ENCODE data around the gene ZNF260. TPM values are rescaled to one million over a fixed set of nuclear protein-coding genes. Genes with fewer than 3 reads are reported as not detected.
A peak's percentile ranks its signal among the peaks of the same experiment; 100 is the strongest.
"Not testable (repeated sequence)": the region's sequence is repeated elsewhere in the genome, so short reads cannot be mapped to it uniquely, and the experiment has no call there.

Gene ZNF260
- total RNA-seq, 2 experiments from 2014 or later: 10.6 to 13.7 TPM

DNA sequence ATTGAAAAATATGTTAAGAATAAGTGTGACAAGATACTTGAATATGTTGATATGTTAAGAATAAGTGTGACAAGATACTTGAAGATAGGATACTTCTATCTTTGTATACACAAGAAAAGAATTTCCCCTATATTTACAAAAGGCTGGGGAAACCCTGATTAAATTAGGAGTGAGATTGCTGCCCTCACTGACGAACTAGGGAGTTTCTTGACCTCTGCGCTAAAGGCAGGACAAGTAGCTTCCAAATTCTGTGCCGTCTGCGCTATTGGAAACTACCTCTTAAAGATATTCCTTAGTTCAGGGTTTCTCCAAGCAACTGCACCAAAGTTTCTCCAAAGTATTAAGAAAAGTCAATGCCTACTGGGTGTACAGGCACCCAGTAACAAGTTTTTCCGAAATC lies 730 bp downstream of the ZNF260 start:
- ChIA-PET CTCF (interaction anchor here (1.4 kb wide), 1 partner anchor 38 kb away, joined by 3 read pairs; the partner anchor contains the start of gene ZNF566), POLR2A (no interaction called here)
- Mint-ChIP-seq H3K36me3 (ENCODE audit: low read depth) (peaks cover 60% of the 10 kb centered on the region), H3K9me3 (peaks cover 46% of the 10 kb centered on the region), H3K4me3 (peak overlapping the region; percentile 98), H3K4me1 (peaks cover 23% of the 10 kb centered on the region), H3K27ac (peak overlapping the region; percentile 98), H3K27me3 (no peaks in the 10 kb centered on the region)
- DNase-seq: no peak

GRCh38 chr19:36526581-36526980 lies 1.5 kb downstream of the ZNF260 start:
- peak overlapping the region; percentile 7 for H3K27ac Mint-ChIP-seq
- no peaks in the 10 kb centered on the region for H3K27me3 Mint-ChIP-seq
- peak overlapping the region; percentile 51 for H3K4me3 Mint-ChIP-seq
- DNase-seq: no peak
- ChIA-PET POLR2A (no interaction called here), CTCF (no interaction called here)
- peaks cover 46% of the 10 kb centered on the region for H3K9me3 Mint-ChIP-seq
- peaks cover 23% of the 10 kb centered on the region for H3K4me1 Mint-ChIP-seq
- peaks cover 62% of the 10 kb centered on the region for H3K36me3 Mint-ChIP-seq (ENCODE audit: low read depth)

DNA sequence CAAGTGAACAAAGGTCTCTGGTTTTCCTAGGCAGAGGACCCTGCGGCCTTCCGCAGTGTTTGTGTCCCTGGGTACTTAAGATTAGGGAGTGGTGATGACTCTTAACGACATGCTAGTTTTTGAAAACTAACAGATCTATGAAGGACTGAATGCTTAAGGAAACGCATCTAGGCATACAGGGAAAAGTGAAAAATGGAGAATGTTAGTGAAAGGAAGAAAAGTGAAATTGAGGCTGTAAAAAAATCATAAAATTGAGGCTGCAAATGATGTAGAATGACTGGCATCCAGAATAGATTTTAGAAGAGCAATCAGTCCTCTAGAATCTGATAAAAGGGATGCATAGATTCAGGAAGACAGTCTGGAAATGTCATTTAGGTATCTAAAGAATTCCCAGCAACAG lies 3.5 kb downstream of the ZNF260 start:
- H3K27ac Mint-ChIP-seq: no peak overlapping the region
- peaks cover 69% of the 10 kb centered on the region for H3K36me3 Mint-ChIP-seq (ENCODE audit: low read depth)
- DNase-seq: no peak
- ChIA-PET POLR2A (no interaction called here), CTCF (no interaction called here)
- no peak overlapping the region for H3K4me3 Mint-ChIP-seq
- H3K27me3 Mint-ChIP-seq: no peaks in the 10 kb centered on the region
- peaks cover 23% of the 10 kb centered on the region for H3K4me1 Mint-ChIP-seq
- peaks cover 38% of the 10 kb centered on the region for H3K9me3 Mint-ChIP-seq

- DNase-seq: no peak
- Mint-ChIP-seq H3K27ac (no peak overlapping the region), H3K4me1 (no peaks in the 10 kb centered on the region), H3K4me3 (no peak overlapping the region), H3K36me3 (ENCODE audit: low read depth) (peaks cover 57% of the 10 kb centered on the region), H3K9me3 (peaks cover 60% of the 10 kb centered on the region), H3K27me3 (no peaks in the 10 kb centered on the region)
- ChIA-PET CTCF (no interaction called here), POLR2A (no interaction called here)
Measured at GRCh38 chr19:36514012-36514612, 14.0 kb downstream of the ZNF260 start.

- POLR2A ChIA-PET: no interaction called here
Measured at GRCh38 chr19:36508325-36508724, 19.7 kb downstream of the ZNF260 start.

DNA sequence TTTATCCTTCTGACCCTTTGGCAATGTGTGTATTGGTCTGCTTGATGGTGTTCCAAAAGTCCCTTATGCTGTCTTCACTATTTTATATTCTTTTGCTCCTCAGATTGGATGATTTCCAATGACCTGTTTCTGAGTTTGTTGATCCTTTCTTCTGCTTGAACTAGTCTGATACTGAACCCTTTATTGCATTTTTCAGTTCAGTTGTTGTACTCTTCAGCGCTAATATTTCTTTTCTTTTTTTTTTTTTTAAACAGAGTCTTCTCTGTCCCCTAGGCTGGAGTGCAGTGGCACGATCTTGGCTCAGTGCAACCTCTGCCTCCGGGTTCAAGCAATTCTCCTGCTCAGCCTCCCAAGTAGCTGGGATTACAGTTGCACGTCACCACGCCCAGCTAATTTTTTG lies 26.1 kb downstream of the ZNF260 start:
- POLR2A ChIA-PET: no interaction called here
- Mint-ChIP-seq H3K9me3 (peaks cover 44% of the 10 kb centered on the region), H3K27ac (no peak overlapping the region), H3K4me3 (no peak overlapping the region), H3K36me3 (ENCODE audit: low read depth) (no peaks in the 10 kb centered on the region), H3K4me1 (no peaks in the 10 kb centered on the region), H3K27me3 (no peaks in the 10 kb centered on the region)
- CTCF ChIA-PET: no interaction called here
- DNase-seq: no peak

More at GRCh38 chr19:36508325-36508724, 19.7 kb downstream of the ZNF260 start:
- CTCF ChIA-PET: no interaction called here
- H3K27ac Mint-ChIP-seq: no peak overlapping the region
- peaks cover 6% of the 10 kb centered on the region for H3K36me3 Mint-ChIP-seq (ENCODE audit: low read depth)
- H3K4me1 Mint-ChIP-seq: no peaks in the 10 kb centered on the region
- DNase-seq: no peak
- H3K4me3 Mint-ChIP-seq: no peak overlapping the region
- H3K9me3 Mint-ChIP-seq: peaks cover 32% of the 10 kb centered on the region
- no peaks in the 10 kb centered on the region for H3K27me3 Mint-ChIP-seq

GRCh38 chr19:36497001-36497400 lies 31.1 kb downstream of the ZNF260 start:
- POLR2A ChIA-PET: interaction anchor here (0.6 kb wide), 1 partner anchor 587 kb away, joined by 5 read pairs; no protein-coding TSS in a partner anchor
- H3K27me3 Mint-ChIP-seq: no peaks in the 10 kb centered on the region
- H3K4me1 Mint-ChIP-seq: no peaks in the 10 kb centered on the region
- H3K4me3 Mint-ChIP-seq: no peak overlapping the region
- CTCF ChIA-PET: interaction anchor here (0.6 to 1.0 kb wide), 2 partner anchors 13 to 477 kb away, joined by 3 to 4 read pairs; no protein-coding TSS in a partner anchor
- no peaks in the 10 kb centered on the region for H3K36me3 Mint-ChIP-seq (ENCODE audit: low read depth)
- H3K27ac Mint-ChIP-seq: no peak overlapping the region
- H3K9me3 Mint-ChIP-seq: peaks cover 40% of the 10 kb centered on the region
- DNase-seq: no peak

GRCh38 chr19:36492689-36493453 lies 35.2 kb downstream of the ZNF260 start:
- H3K36me3 Mint-ChIP-seq (ENCODE audit: low read depth); H3K27ac Mint-ChIP-seq; H3K27me3 Mint-ChIP-seq; POLR2A ChIA-PET; H3K4me3 Mint-ChIP-seq: not testable (repeated sequence)
- H3K4me1 Mint-ChIP-seq: peaks cover 20% of the 10 kb centered on the region
- peak; percentile 28 for DNase-seq
- CTCF ChIA-PET: interaction anchor here (0.6 to 1.2 kb wide), 3 partner anchors 202 to 278 kb away, joined by 3 to 4 read pairs (median 3); partner anchors contain the start of gene ZNF146
- peaks cover 28% of the 10 kb centered on the region for H3K9me3 Mint-ChIP-seq

DNA sequence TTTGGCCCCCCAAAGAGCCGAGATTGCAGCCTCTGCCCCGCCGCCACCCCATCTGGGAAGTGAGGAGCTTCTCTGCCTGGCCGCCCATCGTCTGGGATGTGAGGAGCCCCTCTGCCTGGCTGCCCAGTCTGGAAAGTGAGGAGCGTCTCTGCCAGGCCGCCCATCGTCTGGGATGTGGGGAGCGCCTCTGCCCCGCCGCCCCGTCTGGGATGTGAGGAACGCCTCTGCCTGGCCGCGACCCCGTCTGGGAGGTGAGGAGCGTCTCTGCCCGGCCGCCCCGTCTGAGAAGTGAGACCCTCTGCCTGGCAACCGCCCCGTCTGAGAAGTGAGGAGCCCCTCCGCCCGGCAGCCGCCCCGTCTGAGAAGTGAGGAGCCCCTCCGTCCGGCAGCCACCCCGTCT lies 37.2 kb downstream of the ZNF260 start:
- H3K27ac Mint-ChIP-seq, H3K27me3 Mint-ChIP-seq, CTCF ChIA-PET, DNase-seq, POLR2A ChIA-PET: not testable (repeated sequence)
- Mint-ChIP-seq H3K4me3 (peak overlapping the region; percentile 93), H3K36me3 (ENCODE audit: low read depth) (peaks cover 19% of the 10 kb centered on the region), H3K9me3 (peaks cover 22% of the 10 kb centered on the region), H3K4me1 (peaks cover 24% of the 10 kb centered on the region)

GRCh38 chr19:36489920-36490415 lies 38.1 kb downstream of the ZNF260 start:
- ChIA-PET POLR2A (interaction anchor here (1.4 kb wide), 1 partner anchor 361 kb away, joined by 3 read pairs; the partner anchor contains the start of gene ZNF345), CTCF (interaction anchor here (1.0 kb wide), 1 partner anchor 38 kb away, joined by 3 read pairs; the partner anchor contains the start of gene ZNF260)
- peak; percentile 77 for DNase-seq
- Mint-ChIP-seq H3K36me3 (ENCODE audit: low read depth) (peaks cover 23% of the 10 kb centered on the region), H3K4me3 (peak overlapping the region; percentile 93), H3K27ac (peak overlapping the region; percentile 93), H3K27me3 (no peaks in the 10 kb centered on the region), H3K4me1 (peaks cover 24% of the 10 kb centered on the region), H3K9me3 (peaks cover 23% of the 10 kb centered on the region)

DNA sequence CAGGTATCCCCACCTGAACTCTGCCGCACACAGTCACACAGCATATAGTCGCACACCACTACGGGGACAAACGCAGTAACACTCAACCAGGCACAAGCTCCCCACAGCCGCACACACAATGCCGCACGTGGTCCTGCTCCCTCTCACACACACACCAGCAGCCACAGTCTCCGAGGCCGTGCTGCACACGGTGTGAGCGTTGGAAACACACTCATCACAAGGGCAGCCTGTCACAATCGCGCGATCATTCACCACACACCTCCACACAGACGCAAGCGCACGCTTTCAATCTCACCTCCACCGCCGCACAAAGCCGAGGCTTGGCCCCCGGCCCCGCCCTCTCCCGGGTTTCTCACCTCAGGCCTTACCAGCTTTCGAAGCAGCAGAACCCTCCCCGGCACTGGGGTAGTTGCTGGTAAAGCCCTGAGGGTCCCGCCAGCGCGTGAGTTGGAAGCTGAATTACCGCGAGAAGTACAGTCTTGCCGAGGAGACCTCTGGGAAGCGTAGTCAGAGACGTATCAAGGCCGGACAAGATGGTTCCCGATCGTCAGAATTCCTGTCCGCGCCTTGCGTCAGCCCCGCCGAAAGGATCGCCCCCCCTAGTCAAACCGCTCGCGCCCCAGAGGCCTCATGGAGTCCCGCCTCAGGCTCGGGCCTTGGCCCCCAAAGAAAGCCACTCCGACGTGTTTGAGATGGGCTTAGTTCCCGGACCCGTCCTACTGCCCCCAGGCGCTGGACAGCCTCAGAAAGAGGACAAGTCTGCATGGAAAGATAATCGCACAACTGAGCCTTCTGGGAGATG lies 38.8 kb downstream of the ZNF260 start, which contains the start of gene ZNF566:
ZNF566 (minus strand) TSS at position 444 of the 802 bp plus-strand sequence. CDS start 13,004 bp downstream, outside the sequence.
- POLR2A ChIA-PET: interaction anchor here (1.4 kb wide), 1 partner anchor 361 kb away, joined by 3 read pairs; the partner anchor contains the start of gene ZNF345
- Mint-ChIP-seq H3K27me3 (no peaks in the 10 kb centered on the region), H3K9me3 (peaks cover 21% of the 10 kb centered on the region), H3K4me1 (peaks cover 24% of the 10 kb centered on the region), H3K4me3 (peak within 1 kb of the TSS; percentile 93), H3K27ac (peak within 1 kb of the TSS; percentile 93), H3K36me3 (ENCODE audit: low read depth) (peaks cover 25% of the 10 kb centered on the region)
- DNase-seq: peak; percentile 95
- CTCF ChIA-PET: interaction anchor here (1.0 to 2.5 kb wide), 2 partner anchors 10 to 39 kb away, joined by 3 to 9 read pairs; partner anchors contain the start of gene ZNF260

DNA sequence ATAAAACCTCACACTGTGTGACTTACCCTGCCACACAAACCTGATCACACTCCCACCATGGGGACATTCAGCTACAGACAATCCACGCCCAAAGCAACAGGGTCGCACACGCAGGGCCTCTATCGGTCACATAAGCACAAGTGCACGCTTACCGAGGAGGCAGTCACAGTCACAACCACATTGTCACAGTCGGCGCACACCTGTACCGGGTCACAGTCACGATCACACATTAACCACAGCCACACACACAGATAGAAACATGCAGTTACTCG lies 39.3 kb downstream of the ZNF260 start:
- Mint-ChIP-seq H3K27ac (peak overlapping the region; percentile 93), H3K9me3 (peaks cover 23% of the 10 kb centered on the region), H3K36me3 (ENCODE audit: low read depth) (peaks cover 29% of the 10 kb centered on the region), H3K4me3 (peak overlapping the region; percentile 93), H3K27me3 (no peaks in the 10 kb centered on the region), H3K4me1 (peaks cover 24% of the 10 kb centered on the region)
- POLR2A ChIA-PET: interaction anchor here (1.4 kb wide), 1 partner anchor 362 kb away, joined by 3 read pairs; the partner anchor contains the start of gene ZNF345
- CTCF ChIA-PET: interaction anchor here (1.1 to 2.5 kb wide), 2 partner anchors 10 to 11 kb away, joined by 3 to 9 read pairs; no protein-coding TSS in a partner anchor
- DNase-seq: peak; percentile 51
